Thyroid gland (tissue), 4 donors: ENCODE results near the gene HECTD2. TPM values are rescaled to one million over a fixed set of nuclear protein-coding genes. Genes with fewer than 3 reads are reported as not detected.

ENCODE experiments used
- DNase-seq, 2 donors: peaks; one replicate each; pipeline ENCODE4 v3.0.0-alpha.2; 2019
- H3K27ac ChIP-seq, 3 donors: fragments of 200-600 bp; sonication (generic); 1 replicate in 2 of 3; 2 replicates in 1 of 3; pipeline ENCODE4 v1.5.1; 2016 to 2019; ENCODE audit warnings: mild to moderate bottlenecking in 1 of 3, moderate library complexity in 1 of 3
- H3K27me3 ChIP-seq: fragments of 200-600 bp; sonication (generic); one replicate; pipeline ENCODE4 v1.5.1; 2019
- H3K36me3 ChIP-seq, 2 donors: fragments of 200-600 bp; sonication (generic); one replicate each; pipeline ENCODE4 v1.5.1; 2016 to 2019
- H3K4me1 ChIP-seq, 2 donors: fragments of 200-600 bp; sonication (generic); one replicate each; pipeline ENCODE4 v1.5.1; 2017 to 2019
- H3K4me3 ChIP-seq, 3 donors: fragments of 200-600 bp; sonication (generic); replicated peaks in 1 of 3; 1 replicate in 2 of 3; 2 replicates in 1 of 3; pipeline ENCODE4 v1.5.1; 2016; ENCODE audit warnings: mild to moderate bottlenecking in 1 of 3
- H3K9me3 ChIP-seq: fragments of 200-600 bp; sonication (generic); one replicate; pipeline ENCODE4 v1.5.1; 2017
- CTCF ChIP-seq, 6 experiments: fragments of 200-600 bp in 3 of 6; fragments of 450-650 bp in 3 of 6; sonication (generic) in 3 of 6; IDR thresholded peaks; one replicate each; pipeline ENCODE4 v1.5.1; 2016 to 2019; ENCODE audit warnings: antibody characterized with exemption in 6 of 6, mild to moderate bottlenecking in 2 of 6, inconsistent platforms in 1 of 6, moderate library complexity in 1 of 6
- POLR2A ChIP-seq, 2 donors: fragments of 450-650 bp; IDR thresholded peaks; one replicate each; pipeline ENCODE4 v1.6.1; 2017; ENCODE audit warnings: antibody characterized with exemption in 2 of 2, mild to moderate bottlenecking in 2 of 2, moderate library complexity in 1 of 2
- WGBS, 2 donors: methylation state at CpG; one replicate each; pipeline ENCODE4 v1.1.5; 2017; 5-methylcytosine and 5-hydroxymethylcytosine counted together
- intact Hi-C: fragments of 100-400 bp; cut with DNase I; formaldehyde crosslinking; loops from one replicate; pipeline ENCODE4 v1.15.1; 2023
- total RNA-seq, 4 donors: library from RNA; depleted of rRNA; stranded (reverse); fragments of >200 nt; gene quantifications; one replicate each; pipeline ENCODE4 v1.2.3, GENCODE V29; 2016

The HECTD2 gene
- total RNA-seq, 4 donors from 2014 or later, result 16.0 to 25.2 (median 20.6) TPM

- no peaks in the 10 kb centered on the region for H3K27me3 ChIP-seq
- 66 to 67% methylated on average over 4 of the region's 4 CpGs for WGBS, 2 donors
- no peaks in the 10 kb centered on the region for H3K36me3 ChIP-seq
- TF ChIP-seq POLR2A (IDR thresholded peaks at IDR 0.05) (no peak), CTCF (IDR thresholded peaks at IDR 0.05) (no peak)
- no peaks in the 10 kb centered on the region for H3K4me1 ChIP-seq
- H3K4me3 ChIP-seq, result no peak overlapping the region
- H3K27ac ChIP-seq, result no peak overlapping the region
- intact Hi-C loops, result no loop called here
- DNase-seq, result no peak
- no peaks in the 10 kb centered on the region for H3K9me3 ChIP-seq
These were observed 126.0 kb downstream of the HECTD2 start for GRCh38 chr10:91536111-91536510.

GRCh38 chr10:91536733-91537132, 126.6 kb downstream of the HECTD2 start:
- H3K36me3 ChIP-seq, result no peaks in the 10 kb centered on the region
- H3K4me1 ChIP-seq, result no peaks in the 10 kb centered on the region
- WGBS, 2 donors, result 69% methylated on average over 2 of the region's 2 CpGs
- intact Hi-C loops, result no loop called here
- DNase-seq, result no peak
- TF ChIP-seq CTCF (IDR thresholded peaks at IDR 0.05), result no peak
- TF ChIP-seq POLR2A (IDR thresholded peaks at IDR 0.05), result no peak
- no peaks in the 10 kb centered on the region for H3K9me3 ChIP-seq
- H3K27ac ChIP-seq, result no peak overlapping the region
- no peak overlapping the region for H3K4me3 ChIP-seq
- H3K27me3 ChIP-seq, result no peaks in the 10 kb centered on the region

GRCh38 chr10:91537614-91538383, 127.7 kb downstream of the HECTD2 start:
- Histone ChIP-seq H3K27me3 (no peaks in the 10 kb centered on the region), H3K4me1 (no peaks in the 10 kb centered on the region), H3K4me3 (no peak overlapping the region), H3K9me3 (no peaks in the 10 kb centered on the region), H3K36me3 (no peaks in the 10 kb centered on the region), H3K27ac (no peak overlapping the region)
- no peak for TF ChIP-seq CTCF (IDR thresholded peaks at IDR 0.05)
- TF ChIP-seq POLR2A (IDR thresholded peaks at IDR 0.05), result no peak
- intact Hi-C loops, result no loop called here
- 84 to 88% methylated on average over 4 of the region's 4 CpGs for WGBS, 2 donors
- no peak for DNase-seq

GRCh38 chr10:91539930-91540329, 129.8 kb downstream of the HECTD2 start:
- H3K4me3 ChIP-seq, result no peak overlapping the region
- no peaks in the 10 kb centered on the region for H3K4me1 ChIP-seq
- no peaks in the 10 kb centered on the region for H3K36me3 ChIP-seq
- no peak overlapping the region for H3K27ac ChIP-seq
- H3K9me3 ChIP-seq, result no peaks in the 10 kb centered on the region
- no peak for TF ChIP-seq POLR2A (IDR thresholded peaks at IDR 0.05)
- no peak for TF ChIP-seq CTCF (IDR thresholded peaks at IDR 0.05)
- intact Hi-C loops, result no loop called here
- no peaks in the 10 kb centered on the region for H3K27me3 ChIP-seq
- WGBS, 2 donors, result 89 to 90% methylated on average over 5 of the region's 5 CpGs
- DNase-seq, result no peak

GRCh38 chr10:91540733-91541132, 130.6 kb downstream of the HECTD2 start:
- Histone ChIP-seq H3K4me3 (no peak overlapping the region), H3K27ac (no peak overlapping the region), H3K36me3 (no peaks in the 10 kb centered on the region), H3K27me3 (no peaks in the 10 kb centered on the region), H3K4me1 (no peaks in the 10 kb centered on the region), H3K9me3 (no peaks in the 10 kb centered on the region)
- WGBS, 2 donors, result 81 to 88% methylated on average over 6 of the region's 6 CpGs
- intact Hi-C loops, result no loop called here
- TF ChIP-seq POLR2A (IDR thresholded peaks at IDR 0.05) (no peak), CTCF (IDR thresholded peaks at IDR 0.05) (no peak)
- no peak for DNase-seq
